Panc1 (cell line): ENCODE measurements around the gene NUBP2. TPM values are rescaled to one million over a fixed set of nuclear protein-coding genes. Genes with fewer than 3 reads are reported as not detected.

ENCODE experiments used
- ATAC-seq: fragments of 200-7000 bp; cut with Tn5 transposase; 2 replicates; pipeline ENCODE4 v1.9.1; 2020; ENCODE audit warnings: mild to moderate bottlenecking, moderate library complexity
- BruUV-seq: library from RNA; stranded (reverse); fragments of 400-500 nt; replicated peaks from 2 replicates; lab custom pipeline; 2021; lab: Mats Ljungman, UMichigan
- CTCF ChIA-PET: fragments of 300-600 bp; sonication (Branson Sonifier 250); formaldehyde crosslinking; loops from one replicate; lab custom pipeline; 2022; ENCODE audit warnings: antibody characterized with exemption; lab: Charles Lee
- POLR2A ChIA-PET: fragments of 300-600 bp; sonication (Branson Sonifier 250); formaldehyde crosslinking; loops from one replicate; lab custom pipeline; 2022; ENCODE audit warnings: antibody characterized with exemption; lab: Charles Lee
- DNase-seq: peaks from one replicate; pipeline ENCODE4 v3.0.0-alpha.2; 2010; ENCODE audit warnings: low read depth, low spot score
- H3K27ac ChIP-seq: 2 replicates; pipeline ENCODE4 v1.5.1; 2011; ENCODE audit warnings: mild to moderate bottlenecking, low read length, inconsistent platforms
- H3K27me3 ChIP-seq: fragments of 200-500 bp; sonication (Bioruptor generic); 2 replicates; pipeline ENCODE4 v1.6.0; 2014; ENCODE audit warnings: low read length, inconsistent platforms; ENCODE audit not compliant: control insufficient read depth, insufficient read depth
- H3K36me3 ChIP-seq: fragments of 200-500 bp; sonication (Bioruptor generic); 2 replicates; pipeline ENCODE4 v1.5.1; 2014; ENCODE audit warnings: inconsistent platforms, mild to moderate bottlenecking, low read length, moderate library complexity; ENCODE audit not compliant: control insufficient read depth, insufficient read depth
- H3K4me1 ChIP-seq: 2 replicates; pipeline ENCODE4 v1.5.1; 2011; ENCODE audit warnings: inconsistent platforms, mild to moderate bottlenecking, low read length, moderate library complexity; ENCODE audit not compliant: control insufficient read depth, insufficient read depth
- H3K4me3 ChIP-seq, 2 experiments: 2 replicates each; pipeline ENCODE4 v1.5.1; 2011 to 2012; ENCODE audit warnings: low read depth in 2 of 2, low read length in 2 of 2, mild to moderate bottlenecking in 2 of 2, inconsistent platforms in 1 of 2, moderate library complexity in 1 of 2
- H3K9me3 ChIP-seq: fragments of 200-500 bp; sonication (Bioruptor generic); 2 replicates; pipeline ENCODE4 v1.5.1; 2014; ENCODE audit warnings: low read depth, mild to moderate bottlenecking, inconsistent platforms, low read length, moderate library complexity; ENCODE audit not compliant: control insufficient read depth, insufficient read depth
- POLR2AphosphoS5 ChIP-seq: IDR thresholded peaks from 2 replicates; pipeline ENCODE4 v1.6.1; 2012; ENCODE audit warnings: mild to moderate bottlenecking, low read depth, low read length, moderate library complexity
- SIN3A ChIP-seq: IDR thresholded peaks from 2 replicates; pipeline ENCODE4 v1.6.1; 2012; ENCODE audit warnings: low read depth, mild to moderate bottlenecking, low read length, moderate library complexity, borderline replicate concordance; ENCODE audit not compliant: insufficient read depth
- TCF7L2 ChIP-seq: IDR thresholded peaks from 2 replicates; pipeline ENCODE4 v1.6.1; 2011; ENCODE audit warnings: mild to moderate bottlenecking, low read depth, low read length, inconsistent platforms
- in situ Hi-C: cut with HindIII; loops from 2 replicates; pipeline ENCODE4 v1.10.0; 2016; ENCODE audit warnings: low sequenced_read_pairs, low pct_unique_long_range_greater_than_20kb
- intact Hi-C: fragments of 100-400 bp; cut with micrococcal nuclease; formaldehyde crosslinking; loops from one replicate; pipeline ENCODE4 v1.10.0; 2022; ENCODE audit not compliant: unreplicated experiment
- total RNA-seq: library from RNA; stranded (reverse); gene quantifications from one replicate; pipeline ENCODE4 v1.2.1, GENCODE V29; 2021; ENCODE audit not compliant: unreplicated experiment
- TF ChIP-seq, protein P1 (sequence below): fragments of 450-650 bp; IDR thresholded peaks from 2 replicates; pipeline ENCODE4 v1.5.1; 2017; ENCODE audit warnings: mild to moderate bottlenecking
- TF ChIP-seq, protein P2 (sequence below), 2 experiments: IDR thresholded peaks; 2 replicates each; pipeline ENCODE4 v1.6.1; 2011 to 2012; ENCODE audit warnings: low read depth in 2 of 2, control low read depth in 1 of 2, low read length in 1 of 2, mild to moderate bottlenecking in 1 of 2, moderate library complexity in 1 of 2; ENCODE audit not compliant: insufficient read depth in 1 of 2

Gene NUBP2
- total RNA-seq, 1 experiment from 2014 or later, result 85.8 TPM

DNA sequence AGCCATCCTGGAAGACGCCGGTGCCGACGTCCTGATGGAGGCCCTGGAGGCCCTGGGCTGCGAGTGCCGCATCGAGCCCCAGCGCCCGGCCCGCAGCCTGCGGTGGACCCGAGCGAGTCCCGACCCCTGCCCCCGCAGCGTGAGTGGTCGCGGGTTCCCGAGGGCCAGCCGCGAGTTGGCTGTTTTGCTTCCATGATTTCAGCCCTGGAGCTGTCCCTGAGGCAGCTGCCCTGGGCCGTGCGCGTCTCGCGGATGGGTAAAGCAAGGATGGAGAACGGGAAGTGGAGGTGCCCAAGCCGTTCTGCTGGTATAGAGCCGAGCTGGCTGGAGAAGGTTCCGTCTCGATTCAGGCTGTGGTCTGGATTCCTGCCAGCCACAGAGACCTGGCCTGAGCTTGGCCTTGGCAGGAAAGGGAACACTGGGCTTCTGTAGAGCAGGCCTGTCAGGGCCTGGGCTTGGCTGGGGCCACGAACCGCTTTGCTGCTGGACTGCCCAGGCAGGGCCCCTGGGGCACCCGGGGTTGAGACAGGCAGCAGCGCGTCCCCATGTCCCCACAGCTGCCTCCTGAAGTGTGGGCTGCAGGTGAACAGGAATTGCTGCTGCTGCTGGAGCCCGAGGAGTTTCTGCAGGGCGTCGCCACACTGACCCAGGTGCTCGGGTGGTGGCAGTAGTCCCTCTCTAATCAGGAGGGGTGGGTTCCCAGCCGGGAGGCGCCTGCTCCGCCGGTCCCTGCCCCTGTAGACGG is 8.9 kb upstream of the NUBP2 start:
- in situ Hi-C loops, result no loop called here
- ChIA-PET POLR2A (no interaction called here), CTCF (interaction anchor here (1.3 kb wide), 1 partner anchor 9 kb away, joined by 5 read pairs; the partner anchor contains the start of genes NUBP2 and SPSB3)
- Histone ChIP-seq H3K9me3 (no peaks in the 10 kb centered on the region), H3K4me1 (peaks cover 51% of the 10 kb centered on the region), H3K36me3 (no peaks in the 10 kb centered on the region; the same call in 1 of the 2 replicates), H3K27me3 (no peaks in the 10 kb centered on the region), H3K4me3 (peak overlapping the region; percentile 60 to 71), H3K27ac (peak overlapping the region; percentile 95)
- BruUV-seq, result no TSS peak
- TF ChIP-seq SIN3A (no peak), TCF7L2 (no peak), POLR2AphosphoS5 (no peak)
- TF ChIP-seq, protein P1, sequence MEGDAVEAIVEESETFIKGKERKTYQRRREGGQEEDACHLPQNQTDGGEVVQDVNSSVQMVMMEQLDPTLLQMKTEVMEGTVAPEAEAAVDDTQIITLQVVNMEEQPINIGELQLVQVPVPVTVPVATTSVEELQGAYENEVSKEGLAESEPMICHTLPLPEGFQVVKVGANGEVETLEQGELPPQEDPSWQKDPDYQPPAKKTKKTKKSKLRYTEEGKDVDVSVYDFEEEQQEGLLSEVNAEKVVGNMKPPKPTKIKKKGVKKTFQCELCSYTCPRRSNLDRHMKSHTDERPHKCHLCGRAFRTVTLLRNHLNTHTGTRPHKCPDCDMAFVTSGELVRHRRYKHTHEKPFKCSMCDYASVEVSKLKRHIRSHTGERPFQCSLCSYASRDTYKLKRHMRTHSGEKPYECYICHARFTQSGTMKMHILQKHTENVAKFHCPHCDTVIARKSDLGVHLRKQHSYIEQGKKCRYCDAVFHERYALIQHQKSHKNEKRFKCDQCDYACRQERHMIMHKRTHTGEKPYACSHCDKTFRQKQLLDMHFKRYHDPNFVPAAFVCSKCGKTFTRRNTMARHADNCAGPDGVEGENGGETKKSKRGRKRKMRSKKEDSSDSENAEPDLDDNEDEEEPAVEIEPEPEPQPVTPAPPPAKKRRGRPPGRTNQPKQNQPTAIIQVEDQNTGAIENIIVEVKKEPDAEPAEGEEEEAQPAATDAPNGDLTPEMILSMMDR, result no peak; the same call in 1 of the 2 replicates
- TF ChIP-seq, protein P2, sequence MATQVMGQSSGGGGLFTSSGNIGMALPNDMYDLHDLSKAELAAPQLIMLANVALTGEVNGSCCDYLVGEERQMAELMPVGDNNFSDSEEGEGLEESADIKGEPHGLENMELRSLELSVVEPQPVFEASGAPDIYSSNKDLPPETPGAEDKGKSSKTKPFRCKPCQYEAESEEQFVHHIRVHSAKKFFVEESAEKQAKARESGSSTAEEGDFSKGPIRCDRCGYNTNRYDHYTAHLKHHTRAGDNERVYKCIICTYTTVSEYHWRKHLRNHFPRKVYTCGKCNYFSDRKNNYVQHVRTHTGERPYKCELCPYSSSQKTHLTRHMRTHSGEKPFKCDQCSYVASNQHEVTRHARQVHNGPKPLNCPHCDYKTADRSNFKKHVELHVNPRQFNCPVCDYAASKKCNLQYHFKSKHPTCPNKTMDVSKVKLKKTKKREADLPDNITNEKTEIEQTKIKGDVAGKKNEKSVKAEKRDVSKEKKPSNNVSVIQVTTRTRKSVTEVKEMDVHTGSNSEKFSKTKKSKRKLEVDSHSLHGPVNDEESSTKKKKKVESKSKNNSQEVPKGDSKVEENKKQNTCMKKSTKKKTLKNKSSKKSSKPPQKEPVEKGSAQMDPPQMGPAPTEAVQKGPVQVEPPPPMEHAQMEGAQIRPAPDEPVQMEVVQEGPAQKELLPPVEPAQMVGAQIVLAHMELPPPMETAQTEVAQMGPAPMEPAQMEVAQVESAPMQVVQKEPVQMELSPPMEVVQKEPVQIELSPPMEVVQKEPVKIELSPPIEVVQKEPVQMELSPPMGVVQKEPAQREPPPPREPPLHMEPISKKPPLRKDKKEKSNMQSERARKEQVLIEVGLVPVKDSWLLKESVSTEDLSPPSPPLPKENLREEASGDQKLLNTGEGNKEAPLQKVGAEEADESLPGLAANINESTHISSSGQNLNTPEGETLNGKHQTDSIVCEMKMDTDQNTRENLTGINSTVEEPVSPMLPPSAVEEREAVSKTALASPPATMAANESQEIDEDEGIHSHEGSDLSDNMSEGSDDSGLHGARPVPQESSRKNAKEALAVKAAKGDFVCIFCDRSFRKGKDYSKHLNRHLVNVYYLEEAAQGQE (IDR thresholded peaks at IDR 0.05; ENCODE audit: insufficient read depth in 1 of 2, low read depth in 2 of 2, low read length in 1 of 2), result no peak
- DNase-seq, result no peak
- intact Hi-C loops, result loop anchor here (10.0 kb wide), 1 partner anchor 1089 kb away; the partner anchor contains the start of genes JMJD8 and STUB1
- ATAC-seq, result no peak

DNA sequence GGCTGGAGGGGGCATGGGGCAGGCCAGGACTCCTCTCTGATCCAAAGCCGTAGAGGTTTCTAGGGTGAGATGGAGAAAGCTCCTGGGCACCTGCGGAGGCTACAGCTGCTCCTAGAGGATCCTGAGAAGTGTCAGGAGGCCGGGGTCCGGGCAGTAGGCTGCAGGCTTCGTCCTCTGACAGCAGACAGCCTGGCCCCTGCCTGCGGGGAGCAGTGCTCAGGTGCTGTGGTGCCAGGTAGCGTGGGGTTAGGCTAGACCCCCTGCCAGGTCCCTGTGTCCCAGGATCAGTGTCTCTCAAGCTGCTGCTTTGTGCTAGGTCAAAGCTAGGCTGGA is 8.3 kb upstream of the NUBP2 start:
- BruUV-seq, result no TSS peak
- TF ChIP-seq SIN3A (no peak), TCF7L2 (no peak), POLR2AphosphoS5 (no peak)
- TF ChIP-seq, protein P1, result no peak
- TF ChIP-seq, protein P2 (IDR thresholded peaks at IDR 0.05; ENCODE audit: insufficient read depth in 1 of 2, low read depth in 2 of 2, low read length in 1 of 2), result no peak
- in situ Hi-C loops, result no loop called here
- Histone ChIP-seq H3K36me3 (no peaks in the 10 kb centered on the region; the same call in 1 of the 2 replicates), H3K4me3 (peak overlapping the region; percentile 60 to 71), H3K9me3 (no peaks in the 10 kb centered on the region), H3K27ac (peak overlapping the region; percentile 95), H3K27me3 (no peaks in the 10 kb centered on the region), H3K4me1 (peaks cover 51% of the 10 kb centered on the region)
- ChIA-PET POLR2A (no interaction called here), CTCF (interaction anchor here (1.3 kb wide), 1 partner anchor 8 kb away, joined by 5 read pairs; the partner anchor contains the start of genes NUBP2 and SPSB3)
- DNase-seq (no peak), ATAC-seq (no peak)
- intact Hi-C loops, result loop anchor here (10.0 kb wide), 1 partner anchor 1090 kb away; the partner anchor contains the start of genes JMJD8 and STUB1
